SHP77 treated with DMSO at 0.1 percent for 48 hours (cell line): ENCODE data around the gene RGS6.

Source experiments
- DNase-seq: peaks from one replicate; lab custom pipeline; 2025; lab: John Stamatoyannopoulos, UW

The RGS6 gene

GRCh38 chr14:72583316-72584272, 651.4 kb downstream of the RGS6 start:
- no peak for DNase-seq

DNA sequence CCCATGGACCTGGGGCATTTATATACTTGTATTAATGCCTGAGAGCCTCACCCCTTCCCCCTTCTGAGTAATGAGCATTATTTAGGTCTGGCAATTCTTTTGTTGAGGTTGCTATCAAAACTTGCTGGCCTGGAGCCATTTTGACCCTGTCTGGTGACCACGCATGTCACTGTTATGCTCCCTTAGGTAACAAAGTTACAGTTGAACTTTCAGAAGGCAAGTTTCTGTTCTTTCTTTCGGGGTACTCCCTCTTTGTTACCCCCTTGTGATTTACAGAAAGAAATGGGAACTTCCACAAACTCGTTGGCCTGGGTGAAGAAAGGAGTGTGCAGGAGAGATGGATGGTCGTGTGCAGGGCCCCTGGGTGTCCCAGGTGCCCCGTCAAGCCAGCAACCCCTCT, 656.3 kb downstream of the RGS6 start:
- DNase-seq = no peak

DNA sequence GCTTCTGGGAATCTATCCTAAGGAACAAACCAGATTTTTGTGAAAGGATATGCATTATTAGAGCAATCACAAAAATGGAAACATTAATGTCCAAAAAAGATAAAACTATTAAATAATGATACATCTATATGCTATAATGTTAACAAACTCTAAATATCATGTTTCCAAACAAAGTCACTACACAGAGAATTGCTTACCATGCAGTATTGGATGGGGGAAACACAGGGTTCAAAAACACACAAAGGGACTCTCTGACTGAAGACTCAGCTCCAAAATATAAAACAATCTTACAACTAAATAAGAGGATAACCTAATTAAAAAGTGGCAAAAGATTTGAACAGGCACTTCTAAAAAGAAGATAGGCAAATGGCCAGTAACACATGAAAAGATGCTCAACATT, 657.4 kb downstream of the RGS6 start:
- DNase-seq = no peak

GRCh38 chr14:72590577-72590976, 658.3 kb downstream of the RGS6 start:
- no peak for DNase-seq

GRCh38 chr14:72591391-72591790, 659.2 kb downstream of the RGS6 start:
- no peak for DNase-seq

- DNase-seq = no peak
Measured at GRCh38 chr14:72594099-72594901, 662.1 kb downstream of the RGS6 start.

DNA sequence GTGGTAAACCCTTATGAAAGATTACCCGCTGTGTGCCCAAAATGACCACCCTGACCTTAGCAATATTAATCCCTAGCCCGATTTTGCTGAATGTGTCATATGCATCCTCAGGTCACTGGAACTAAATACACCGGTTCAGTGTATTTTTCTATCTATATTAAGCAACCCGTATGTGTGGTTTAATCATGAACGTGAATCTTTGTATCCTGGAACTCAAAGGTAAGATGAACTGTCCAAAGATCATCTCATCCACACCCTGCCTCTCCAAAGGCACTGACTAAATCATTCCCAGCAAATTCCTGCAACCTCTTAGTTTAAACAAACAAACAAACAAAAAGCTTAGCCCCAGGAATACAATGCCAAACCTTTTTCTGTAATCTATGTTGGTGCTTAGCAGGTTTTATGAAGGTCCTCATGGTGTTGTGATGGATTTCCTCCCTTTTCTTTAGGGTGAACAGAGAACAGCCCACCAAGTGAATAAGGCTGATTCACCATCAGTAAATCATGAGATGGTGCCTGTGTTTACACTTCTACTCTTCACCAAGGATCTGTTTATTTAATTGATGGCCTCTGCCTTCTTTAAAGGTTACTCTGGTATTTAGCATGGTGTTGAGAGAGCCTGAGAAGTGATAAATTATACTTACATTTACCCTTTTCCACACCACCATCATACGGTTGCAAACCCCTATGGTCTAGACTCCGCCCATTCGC, 663.1 kb downstream of the RGS6 start:
- DNase-seq = no peak

DNA sequence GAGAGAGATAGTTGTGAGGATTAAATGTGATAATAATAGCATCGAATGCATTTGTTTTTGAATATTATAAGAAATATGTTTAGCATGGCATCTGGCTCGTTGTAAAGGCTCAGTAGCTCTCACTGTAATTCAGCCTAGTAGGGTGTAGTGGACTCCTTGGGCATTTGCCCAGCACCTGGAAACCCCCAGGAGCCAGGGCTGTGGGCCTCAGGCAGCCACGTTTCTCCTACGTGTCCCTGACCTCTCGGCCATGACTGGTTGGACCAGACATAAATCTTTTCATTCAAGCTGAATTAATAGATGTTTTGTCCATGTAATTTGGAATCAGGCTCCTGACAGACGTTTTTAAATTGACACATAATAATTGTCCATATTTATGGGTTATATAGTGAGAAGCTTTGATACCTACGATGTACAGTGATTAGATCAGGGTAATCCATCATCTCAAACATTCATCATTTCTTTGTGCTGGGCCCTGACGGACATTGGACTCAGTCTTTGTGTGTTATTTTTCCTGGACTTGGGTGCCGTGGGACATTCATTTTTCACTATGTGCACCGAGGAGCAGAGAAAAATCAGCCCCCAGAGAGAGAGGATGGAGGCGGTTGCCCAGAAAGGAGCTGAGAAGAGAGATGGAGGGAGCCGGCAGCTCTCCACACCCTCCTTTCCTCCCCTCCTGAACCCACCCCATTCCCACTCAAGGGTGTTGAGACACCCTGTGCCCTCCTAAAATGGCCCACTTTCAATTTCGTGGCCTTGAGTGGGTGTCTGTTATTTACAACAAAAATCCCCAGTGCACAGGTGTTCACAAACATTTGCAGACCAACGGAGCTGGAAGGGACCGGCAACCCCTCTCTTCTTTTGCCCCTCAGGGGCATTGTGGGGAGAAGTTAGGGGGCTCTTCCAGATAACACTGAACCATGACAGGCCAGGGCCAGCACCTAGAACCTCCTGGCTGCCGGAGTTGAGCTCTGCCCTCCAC, 665.3 kb downstream of the RGS6 start:
- DNase-seq = no peak

DNA sequence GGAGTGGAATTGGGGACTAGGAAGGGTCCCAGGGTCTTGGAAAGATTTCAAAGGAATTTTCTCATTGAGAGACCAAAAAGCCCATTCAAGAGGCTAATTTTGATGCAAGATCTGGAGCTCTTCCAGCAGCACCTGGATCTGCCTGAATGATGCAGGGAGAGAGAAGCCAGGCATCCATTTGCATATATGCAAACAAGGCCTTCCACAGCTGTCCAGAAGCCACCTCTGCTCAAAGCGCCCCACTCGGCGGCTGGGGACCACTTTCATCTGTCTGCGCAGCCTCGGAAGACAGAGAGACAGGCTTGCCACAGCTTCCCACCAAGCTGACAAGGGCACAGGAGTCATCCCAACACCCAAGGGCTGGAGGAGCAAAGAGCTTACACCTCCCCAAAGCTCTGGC, 666.1 kb downstream of the RGS6 start:
- no peak for DNase-seq

GRCh38 chr14:72599579-72600470, 667.6 kb downstream of the RGS6 start:
- no peak for DNase-seq

DNA sequence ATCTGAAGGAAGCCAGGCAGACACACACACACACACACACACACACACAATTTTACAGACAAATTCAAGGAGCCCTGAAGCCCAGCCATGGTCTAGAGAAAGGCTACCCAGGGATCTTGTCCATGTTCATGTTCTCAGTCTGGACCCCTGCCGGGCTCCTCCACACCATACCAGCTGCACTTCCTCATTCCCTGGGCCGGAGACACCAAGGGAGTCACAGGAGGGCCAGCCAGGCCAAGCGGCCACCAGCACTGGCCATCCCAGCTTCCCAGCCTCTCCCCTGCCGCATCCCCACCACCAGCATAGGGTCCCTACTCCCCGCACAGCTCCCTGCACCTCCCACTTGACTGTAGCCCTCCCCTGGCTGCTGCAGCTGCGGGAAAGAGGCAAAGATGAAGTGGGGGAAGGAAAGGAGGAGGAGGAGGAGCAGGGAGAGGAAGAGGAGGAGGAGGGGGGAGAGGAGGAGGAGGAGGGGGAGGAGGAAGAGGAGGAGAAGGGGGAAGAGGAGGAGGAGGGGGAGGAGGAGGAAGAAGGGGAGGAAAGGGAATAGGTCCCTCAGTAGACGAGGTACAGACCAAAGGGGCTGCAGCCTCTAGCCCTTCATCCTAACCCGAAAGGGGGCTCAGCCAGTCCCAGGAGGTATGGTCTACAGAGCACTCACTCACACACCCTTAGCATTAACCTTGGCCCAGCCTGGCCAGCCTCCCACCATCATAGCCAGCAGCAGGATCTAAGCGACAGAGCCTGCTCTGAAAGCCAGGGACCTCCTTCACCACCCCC, 668.5 kb downstream of the RGS6 start:
- no peak for DNase-seq

DNA sequence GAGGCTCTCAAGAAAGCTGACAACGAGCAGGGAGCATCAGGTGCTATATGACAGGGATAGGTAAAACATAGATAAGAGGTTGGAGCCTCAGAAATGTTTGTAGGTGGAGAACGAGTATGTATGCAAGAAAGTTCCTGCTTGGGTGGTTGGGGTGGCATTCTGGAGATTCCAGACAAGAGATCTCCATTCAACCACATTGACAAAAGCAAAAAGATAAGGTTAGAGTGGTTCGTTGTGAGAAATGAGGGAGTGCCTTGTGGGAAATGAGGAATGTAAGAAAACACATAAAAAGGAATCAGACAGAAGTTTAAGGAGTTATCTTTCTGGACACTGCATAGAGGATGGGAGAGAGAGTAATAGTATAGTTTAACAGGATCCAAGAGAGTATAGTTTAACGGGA, 671.4 kb downstream of the RGS6 start:
- no peak for DNase-seq

DNA sequence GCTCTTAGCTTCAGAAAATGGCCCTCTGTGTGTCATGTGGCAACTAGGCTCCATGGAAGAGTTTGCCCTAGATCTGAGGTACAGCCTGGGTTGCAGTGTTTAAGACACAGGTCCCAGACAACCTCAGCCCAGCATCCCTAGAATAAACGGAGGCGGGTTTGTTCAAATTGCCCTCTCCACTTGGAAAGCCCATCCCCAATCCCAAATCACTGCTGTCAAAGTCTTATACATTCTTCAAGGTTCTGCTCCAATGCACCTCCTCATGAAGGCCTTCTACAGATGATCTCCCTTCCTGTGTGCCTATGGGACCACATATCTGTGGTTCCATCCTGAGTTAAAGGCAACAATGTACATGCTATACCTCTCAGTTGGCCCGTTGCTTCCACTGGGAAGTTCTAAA, 671.9 kb downstream of the RGS6 start:
- DNase-seq = no peak

- no peak for DNase-seq
Measured at GRCh38 chr14:72605096-72605920, 673.1 kb downstream of the RGS6 start.

DNA sequence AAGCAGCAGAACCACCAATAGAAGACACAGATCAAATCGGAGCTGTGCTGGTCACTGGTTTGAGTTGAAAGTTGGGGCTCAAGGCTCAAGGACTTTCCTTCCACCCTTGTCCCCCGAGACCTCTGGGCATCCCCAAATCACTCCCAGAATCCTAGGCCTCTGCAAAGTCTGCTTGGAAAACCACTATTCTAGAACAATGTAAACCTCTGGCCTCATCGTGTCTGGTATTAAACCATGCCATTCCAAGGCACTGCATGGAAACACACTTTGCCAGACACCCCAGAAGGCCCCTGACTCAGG, 673.6 kb downstream of the RGS6 start:
- no peak for DNase-seq

GRCh38 chr14:72606879-72607278, 674.6 kb downstream of the RGS6 start:
- no peak for DNase-seq

- no peak for DNase-seq
Measured at GRCh38 chr14:72607386-72608130, 675.3 kb downstream of the RGS6 start.
